ENCODE results near the gene HOXC6.

DNA sequence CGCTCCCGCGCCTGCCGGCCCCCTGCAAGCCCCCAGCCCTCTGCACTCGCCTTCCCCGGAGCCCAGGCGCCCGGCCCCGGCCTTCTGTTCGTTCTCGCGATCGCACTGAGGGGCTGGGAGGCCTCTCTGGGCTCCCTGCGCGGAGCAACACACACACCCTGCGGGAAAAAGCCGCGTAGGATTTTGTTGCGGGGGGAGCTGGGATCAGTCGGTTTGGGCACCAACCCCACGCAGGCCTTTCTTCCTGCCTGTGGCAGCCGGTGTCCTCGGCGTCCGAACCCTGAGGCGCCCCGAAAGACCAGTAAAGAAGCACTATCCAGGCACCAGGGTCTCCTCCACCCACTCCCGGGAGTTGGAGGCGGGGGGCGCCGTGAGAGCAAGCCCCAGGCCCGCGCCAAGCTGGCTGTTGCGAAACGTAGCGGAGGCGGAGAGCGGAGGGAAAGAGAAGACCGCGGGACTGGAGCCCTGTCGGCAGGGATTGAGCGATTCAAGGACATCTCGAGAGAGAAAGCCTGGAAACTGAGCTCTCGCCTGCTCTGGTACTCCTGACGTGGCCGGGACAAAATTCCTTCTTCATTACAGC, 2.7 kb downstream of the HOXC6 start:
- TF ChIP-seq CTCF (IDR thresholded peaks at IDR 0.05) (no peak), POLR2A (IDR thresholded peaks at IDR 0.05) (no peak), EP300 (IDR thresholded peaks at IDR 0.05) (no peak)

Data from stomach (tissue), 4 donors.